Adrenal gland (tissue), 5 donors: ENCODE data around the gene TBCK.

Source experiments
- POLR2A ChIP-seq, 2 donors: fragments of 450-650 bp; IDR thresholded peaks; one replicate each; pipeline ENCODE4 v1.6.1; 2017; ENCODE audit warnings: antibody characterized with exemption in 2 of 2, mild to moderate bottlenecking in 2 of 2, moderate library complexity in 1 of 2
- TF ChIP-seq, protein P1 (sequence below), 6 experiments: fragments of 450-650 bp in 4 of 6; fragments of 200-600 bp in 2 of 6; sonication (generic) in 1 of 6; IDR thresholded peaks; 1 replicate in 5 of 6; 2 replicates in 1 of 6; pipeline versions ENCODE4 v1.5.1 to v1.8.0; 2016 to 2021; ENCODE audit warnings: antibody characterized with exemption in 6 of 6, mild to moderate bottlenecking in 2 of 6, moderate library complexity in 1 of 6
- donor health status: DM: no; HTN: no; CAD: no.

DNA sequence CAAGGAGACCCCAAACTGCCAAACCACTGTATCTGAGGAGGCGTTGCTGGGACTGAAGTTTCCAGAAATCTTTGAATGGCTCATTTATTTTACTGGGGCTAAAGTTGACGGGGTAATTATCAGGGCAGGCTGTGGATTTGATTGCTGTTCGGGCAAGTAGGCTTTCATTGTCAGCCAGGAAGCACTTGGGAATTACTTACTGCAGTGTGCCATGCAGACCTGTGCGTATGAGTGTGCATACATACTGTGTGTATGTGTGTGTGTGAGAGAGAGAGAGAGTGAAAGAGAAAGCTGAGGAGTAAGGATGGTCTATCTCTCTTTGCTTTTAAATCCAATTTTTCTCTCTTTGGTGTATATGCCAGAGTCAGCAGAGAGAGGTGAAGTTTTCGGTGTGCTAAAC, 298.0 kb downstream of the TBCK start:
- TF ChIP-seq, protein P1, sequence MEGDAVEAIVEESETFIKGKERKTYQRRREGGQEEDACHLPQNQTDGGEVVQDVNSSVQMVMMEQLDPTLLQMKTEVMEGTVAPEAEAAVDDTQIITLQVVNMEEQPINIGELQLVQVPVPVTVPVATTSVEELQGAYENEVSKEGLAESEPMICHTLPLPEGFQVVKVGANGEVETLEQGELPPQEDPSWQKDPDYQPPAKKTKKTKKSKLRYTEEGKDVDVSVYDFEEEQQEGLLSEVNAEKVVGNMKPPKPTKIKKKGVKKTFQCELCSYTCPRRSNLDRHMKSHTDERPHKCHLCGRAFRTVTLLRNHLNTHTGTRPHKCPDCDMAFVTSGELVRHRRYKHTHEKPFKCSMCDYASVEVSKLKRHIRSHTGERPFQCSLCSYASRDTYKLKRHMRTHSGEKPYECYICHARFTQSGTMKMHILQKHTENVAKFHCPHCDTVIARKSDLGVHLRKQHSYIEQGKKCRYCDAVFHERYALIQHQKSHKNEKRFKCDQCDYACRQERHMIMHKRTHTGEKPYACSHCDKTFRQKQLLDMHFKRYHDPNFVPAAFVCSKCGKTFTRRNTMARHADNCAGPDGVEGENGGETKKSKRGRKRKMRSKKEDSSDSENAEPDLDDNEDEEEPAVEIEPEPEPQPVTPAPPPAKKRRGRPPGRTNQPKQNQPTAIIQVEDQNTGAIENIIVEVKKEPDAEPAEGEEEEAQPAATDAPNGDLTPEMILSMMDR (IDR thresholded peaks at IDR 0.05), result no peak
- no peak for TF ChIP-seq POLR2A (IDR thresholded peaks at IDR 0.05)
